Vagina (tissue), 2 donors: ENCODE results near the gene MGAM2.

ENCODE experiments used
- POLR2A ChIP-seq, 2 donors: fragments of 450-650 bp; IDR thresholded peaks; one replicate each; pipeline ENCODE4 v1.6.1; 2017; ENCODE audit warnings: antibody characterized with exemption in 2 of 2, mild to moderate bottlenecking in 2 of 2, moderate library complexity in 2 of 2
- POLR2AphosphoS5 ChIP-seq, 2 donors: sonication (generic); formaldehyde crosslinking; IDR thresholded peaks; one replicate each; pipeline ENCODE4 v1.9.0; 2017; ENCODE audit warnings: antibody characterized with exemption in 2 of 2, mild to moderate bottlenecking in 2 of 2, low read depth in 1 of 2; ENCODE audit not compliant: insufficient read depth in 1 of 2

- TF ChIP-seq POLR2A (IDR thresholded peaks at IDR 0.05): no peak
- no peak for TF ChIP-seq POLR2AphosphoS5 (IDR thresholded peaks at IDR 0.05; ENCODE audit: insufficient read depth in 1 of 2, low read depth in 1 of 2)
Observed at GRCh38 chr7:142139597-142140400, 28.3 kb downstream of the MGAM2 start.
